HepG2 (cell line): ENCODE measurements around the gene NUDT8. TPM values are rescaled to one million over a fixed set of nuclear protein-coding genes. Genes with fewer than 3 reads are reported as not detected.

ENCODE experiments used
- ATAC-seq: fragments of 200-7000 bp; cut with Tn5 transposase; 3 replicates; pipeline ENCODE4 v1.9.1; 2020; ENCODE audit warnings: mild to moderate bottlenecking, moderate library complexity
- BruUV-seq: library from RNA; stranded (reverse); fragments of 400-500 nt; replicated peaks from 2 replicates; lab custom pipeline; 2021; lab: Mats Ljungman, UMichigan
- CTCF ChIA-PET: fragments of 300-600 bp; formaldehyde crosslinking; extraction: SDS; loops from one replicate; lab custom pipeline; 2021; ENCODE audit warnings: low total read pairs, inconsistent platforms, low intra/inter-chr PET ratio; lab: Yijun Ruan, JAX
- POLR2A ChIA-PET: fragments of 350-600 bp; sonication (Branson Sonifier 250); formaldehyde crosslinking; loops from one replicate; lab custom pipeline; 2020; ENCODE audit warnings: antibody characterized with exemption, inconsistent platforms; lab: Yijun Ruan, JAX
- DNase-seq: peaks from one replicate; pipeline ENCODE4 v3.0.0-alpha.2; 2015; ENCODE audit warnings: low spot score
- FAIRE-seq: peaks from 3 replicates; lab custom pipeline; 2011; peaks lifted over from hg19 to GRCh38; lab: Jason Lieb, UNC
- H2AFZ ChIP-seq: one replicate; pipeline ENCODE4 v1.6.1; 2011; ENCODE audit warnings: low read length, inconsistent platforms
- H3K27ac ChIP-seq: fragments of 300-600 bp; 3 replicates; pipeline ENCODE4 v1.8.0; 2011; ENCODE audit warnings: mixed run types, mild to moderate bottlenecking, mixed read lengths, low read length, inconsistent platforms; ENCODE audit not compliant: insufficient read depth; ENCODE audit errors: extremely low read length
- H3K27me3 ChIP-seq, 2 experiments: fragments of 200-600 bp in 1 of 2; 2 replicates in 1 of 2; 3 replicates in 1 of 2; pipeline versions ENCODE4 v1.6.0 to v1.8.0; 2011; ENCODE audit warnings: low read length in 2 of 2, mild to moderate bottlenecking in 2 of 2, moderate library complexity in 2 of 2, inconsistent platforms in 1 of 2; ENCODE audit not compliant: insufficient read depth in 2 of 2, control insufficient read depth in 1 of 2
- H3K36me3 ChIP-seq, 2 experiments: fragments of 200-600 bp in 1 of 2; replicated peaks in 1 of 2; 2 replicates in 1 of 2; 3 replicates in 1 of 2; pipeline versions ENCODE4 v1.5.1 to v1.8.0; 2011; ENCODE audit warnings: low read length in 2 of 2, inconsistent platforms in 1 of 2; ENCODE audit not compliant: insufficient read depth in 2 of 2, control insufficient read depth in 1 of 2
- H3K4me1 ChIP-seq: 2 replicates; pipeline ENCODE4 v1.5.1; 2012; ENCODE audit warnings: low read length, inconsistent platforms; ENCODE audit not compliant: insufficient read depth
- H3K4me2 ChIP-seq: 2 replicates; pipeline ENCODE4 v1.6.0; 2011; ENCODE audit warnings: low read depth, low read length, inconsistent platforms
- H3K4me3 ChIP-seq, 3 experiments: fragments of 200-600 bp in 1 of 3; sonication (generic), shearing (Covaris generic) in 1 of 3; replicated peaks in 1 of 3; 2 replicates each; pipeline ENCODE4 v1.5.1; 2011 to 2016; ENCODE audit warnings: low read length in 3 of 3, inconsistent platforms in 2 of 3, low read depth in 2 of 3, mild to moderate bottlenecking in 2 of 3, control low read depth in 1 of 3, mixed read lengths in 1 of 3; ENCODE audit not compliant: insufficient read depth in 1 of 3
- H3K79me2 ChIP-seq: one replicate; pipeline ENCODE4 v1.6.1; 2011; ENCODE audit warnings: low read length, inconsistent platforms; ENCODE audit not compliant: insufficient read depth
- H3K9ac ChIP-seq: 2 replicates; pipeline ENCODE4 v1.6.0; 2011; ENCODE audit warnings: mild to moderate bottlenecking, low read depth, low read length, inconsistent platforms; ENCODE audit not compliant: insufficient read depth
- H3K9me3 ChIP-seq: 2 replicates; pipeline ENCODE4 v1.5.1; 2012; ENCODE audit warnings: mild to moderate bottlenecking, low read length
- H4K20me1 ChIP-seq: 2 replicates; pipeline ENCODE4 v1.6.0; 2011; ENCODE audit warnings: inconsistent platforms, mild to moderate bottlenecking, low read length, moderate library complexity; ENCODE audit not compliant: insufficient read depth
- AGO2 ChIP-seq: fragments of 200-400 bp; formaldehyde crosslinking; optimal IDR thresholded peaks from 2 replicates; pipeline ENCODE3; 2017; ENCODE audit warnings: mild to moderate bottlenecking, low read depth, low read length, moderate library complexity
- GATAD1 ChIP-seq: IDR thresholded peaks from 2 replicates; pipeline ENCODE4 v1.6.1; 2016; ENCODE audit warnings: missing genetic modification reagents, missing compliant biosample characterization
- HOXD1 ChIP-seq: sonication (generic); formaldehyde crosslinking; IDR thresholded peaks from 2 replicates; pipeline ENCODE4 v1.5.0; 2020; ENCODE audit warnings: missing genetic modification reagents
- MLX ChIP-seq: IDR thresholded peaks from 2 replicates; pipeline ENCODE4 v1.6.1; 2016
- ONECUT2 ChIP-seq: sonication (generic); formaldehyde crosslinking; IDR thresholded peaks from 2 replicates; pipeline ENCODE4 v1.4.0; 2020; ENCODE audit warnings: missing genetic modification reagents
- PBX3 ChIP-seq: sonication (generic); formaldehyde crosslinking; IDR thresholded peaks from 2 replicates; pipeline ENCODE4 v1.8.1; 2023; ENCODE audit warnings: missing genetic modification reagents, inconsistent platforms, borderline replicate concordance
- POLR2G ChIP-seq: fragments of 200-400 bp; formaldehyde crosslinking; IDR thresholded peaks from 2 replicates; pipeline ENCODE4 v1.6.1; 2018; ENCODE audit warnings: mild to moderate bottlenecking, low read depth, low read length, moderate library complexity
- U2AF1 ChIP-seq: fragments of 200-400 bp; formaldehyde crosslinking; optimal IDR thresholded peaks from 2 replicates; pipeline ENCODE3; 2017; ENCODE audit warnings: mild to moderate bottlenecking, low read depth, low read length
- ZMAT3 ChIP-seq: sonication (generic); formaldehyde crosslinking; conservative IDR thresholded peaks from 2 replicates; pipeline ENCODE4 v1.7.0; 2021; ENCODE audit warnings: missing genetic modification reagents
- ZNF362 ChIP-seq: sonication (generic); formaldehyde crosslinking; IDR thresholded peaks from 2 replicates; pipeline ENCODE4 v1.4.0; 2020; ENCODE audit warnings: missing genetic modification reagents, mild to moderate bottlenecking, borderline replicate concordance
- ZNF7 ChIP-seq: IDR thresholded peaks from 2 replicates; pipeline ENCODE4 v1.6.1; 2016; ENCODE audit warnings: missing biosample characterization, missing genetic modification reagents
- ZNF713 ChIP-seq: sonication (generic); formaldehyde crosslinking; IDR thresholded peaks from 2 replicates; pipeline ENCODE4 v1.4.0; 2020; ENCODE audit warnings: mild to moderate bottlenecking, missing genetic modification reagents
- ZSCAN20 ChIP-seq: sonication (generic); formaldehyde crosslinking; IDR thresholded peaks from 2 replicates; pipeline ENCODE4 v1.4.0; 2020; ENCODE audit warnings: missing genetic modification reagents, mild to moderate bottlenecking, borderline replicate concordance
- WGBS: methylation state at CpG from one replicate; pipeline ENCODE4 v1.1.6; 2017; ENCODE audit warnings: low lambda C conversion rate; 5-methylcytosine and 5-hydroxymethylcytosine counted together
- in situ Hi-C: cut with HindIII; loops from 2 replicates; pipeline ENCODE4 v1.10.0; 2017; ENCODE audit warnings: low pct_unique_long_range_greater_than_20kb; ENCODE audit not compliant: extremely low pct_ligation_motif_present
- intact Hi-C: fragments of 100-400 bp; cut with micrococcal nuclease; formaldehyde crosslinking; loops from one replicate; pipeline ENCODE4 v1.10.0; 2022; ENCODE audit not compliant: unreplicated experiment
- polyA plus RNA-seq, 8 experiments: library from polyadenylated mRNA; depleted of rRNA in 3 of 8; stranded (reverse) in 7 of 8; unstranded in 1 of 8; fragments of >200 nt; fragmentation: Illumina TruSeq in 4 of 8; extraction: Trizol in 4 of 8; gene quantifications; 2 replicates each; pipeline versions ENCODE4 v1.2.1 to v1.2.3, GENCODE V29; 2011 to 2016; ENCODE audit warnings: low read depth in 4 of 8, missing spikeins in 1 of 8, mixed read lengths in 1 of 8; ENCODE audit not compliant: insufficient read depth in 1 of 8
- total RNA-seq, 5 experiments: library from RNA; depleted of rRNA; stranded (reverse); fragments of >200 nt; fragmentation: Illumina TruSeq; extraction: Trizol; gene quantifications; 2 replicates each; pipeline ENCODE4 v1.2.3, GENCODE V29; 2016; ENCODE audit warnings: low read depth in 1 of 5
- TF ChIP-seq, protein P1 (sequence below): sonication (generic); formaldehyde crosslinking; conservative IDR thresholded peaks from 2 replicates; pipeline ENCODE4 v1.4.0; 2020; ENCODE audit warnings: missing genetic modification reagents
- TF ChIP-seq, protein P2 (sequence below), 2 experiments: IDR thresholded peaks; 2 replicates each; pipeline ENCODE4 v1.6.1; 2011 to 2012; ENCODE audit warnings: low read length in 2 of 2, borderline replicate concordance in 1 of 2, low read depth in 1 of 2, mild to moderate bottlenecking in 1 of 2, moderate library complexity in 1 of 2
- TF ChIP-seq, protein P3 (sequence below): sonication (generic); formaldehyde crosslinking; IDR thresholded peaks from 2 replicates; pipeline ENCODE4 v1.4.0; 2020; ENCODE audit warnings: mild to moderate bottlenecking, low read depth, missing genetic modification reagents

Gene NUDT8
- total and polyA plus RNA-seq, 2 of the 13 experiments (the other 11 are each of a cell fraction or from before 2014, with no cell fraction given) = 6.7 to 25.8 TPM

DNA sequence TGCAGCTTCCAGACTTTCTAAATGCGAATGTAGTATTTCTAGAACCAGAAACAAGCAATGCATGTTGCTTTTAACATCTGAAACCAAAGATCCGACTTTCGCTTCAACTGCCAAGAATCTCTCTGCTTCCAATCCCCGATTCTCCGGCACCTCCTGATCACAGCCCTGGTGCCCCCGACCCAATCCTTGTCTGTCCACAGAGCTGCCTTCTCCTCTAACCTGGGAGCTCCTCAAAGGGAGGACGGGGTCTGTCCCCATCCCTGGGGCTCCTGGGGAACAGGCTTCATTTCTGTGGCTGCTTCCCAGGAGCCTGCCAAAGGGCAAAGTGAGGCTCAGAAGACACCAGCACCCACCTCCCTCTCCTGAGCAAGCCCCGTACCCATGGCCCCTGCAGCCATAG lies 44.2 kb upstream of the NUDT8 start (continued):
- TF ChIP-seq ZNF362 (CRISPR knock-in tag) (no peak), GATAD1 (CRISPR knock-in tag) (no peak), ONECUT2 (CRISPR knock-in tag) (no peak), POLR2G (no peak), ZSCAN20 (CRISPR knock-in tag) (no peak), ZNF713 (CRISPR knock-in tag) (no peak)
- TF ChIP-seq, protein P1, sequence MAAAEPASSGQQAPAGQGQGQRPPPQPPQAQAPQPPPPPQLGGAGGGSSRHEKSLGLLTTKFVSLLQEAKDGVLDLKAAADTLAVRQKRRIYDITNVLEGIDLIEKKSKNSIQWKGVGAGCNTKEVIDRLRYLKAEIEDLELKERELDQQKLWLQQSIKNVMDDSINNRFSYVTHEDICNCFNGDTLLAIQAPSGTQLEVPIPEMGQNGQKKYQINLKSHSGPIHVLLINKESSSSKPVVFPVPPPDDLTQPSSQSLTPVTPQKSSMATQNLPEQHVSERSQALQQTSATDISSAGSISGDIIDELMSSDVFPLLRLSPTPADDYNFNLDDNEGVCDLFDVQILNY (CRISPR knock-in tag) = no peak

GRCh38 chr11:67673358-67673757 lies 43.6 kb upstream of the NUDT8 start:
- H3K27me3 ChIP-seq = peaks cover 2 to 25% of the 10 kb centered on the region in 2 experiments; a peak in 3 of 5 replicates
- CTCF ChIA-PET = no interaction called here
- no TSS peak for BruUV-seq
- FAIRE-seq = no peak
- no peaks in the 10 kb centered on the region for H3K9me3 ChIP-seq
- no peak for DNase-seq
- POLR2A ChIA-PET = no interaction called here
- in situ Hi-C loops (loop anchor here (25.0 kb wide), 1 partner anchor 114 kb away; no protein-coding TSS in a partner anchor), intact Hi-C loops (no loop called here)
- no peak overlapping the region for H3K27ac ChIP-seq
- WGBS = 50% methylated on average over 6 of the region's 7 CpGs
- no peaks in the 10 kb centered on the region for H3K4me1 ChIP-seq
- no peak overlapping the region for H3K4me3 ChIP-seq
- ATAC-seq = no peak
- no peak overlapping the region for H3K9ac ChIP-seq
- no peaks in the 10 kb centered on the region for H3K36me3 ChIP-seq
- no peaks in the 10 kb centered on the region for H3K79me2 ChIP-seq
- no peak overlapping the region for H3K4me2 ChIP-seq
- H2AFZ ChIP-seq = no peak overlapping the region
- no peaks in the 10 kb centered on the region for H4K20me1 ChIP-seq
- TF ChIP-seq, protein P2, sequence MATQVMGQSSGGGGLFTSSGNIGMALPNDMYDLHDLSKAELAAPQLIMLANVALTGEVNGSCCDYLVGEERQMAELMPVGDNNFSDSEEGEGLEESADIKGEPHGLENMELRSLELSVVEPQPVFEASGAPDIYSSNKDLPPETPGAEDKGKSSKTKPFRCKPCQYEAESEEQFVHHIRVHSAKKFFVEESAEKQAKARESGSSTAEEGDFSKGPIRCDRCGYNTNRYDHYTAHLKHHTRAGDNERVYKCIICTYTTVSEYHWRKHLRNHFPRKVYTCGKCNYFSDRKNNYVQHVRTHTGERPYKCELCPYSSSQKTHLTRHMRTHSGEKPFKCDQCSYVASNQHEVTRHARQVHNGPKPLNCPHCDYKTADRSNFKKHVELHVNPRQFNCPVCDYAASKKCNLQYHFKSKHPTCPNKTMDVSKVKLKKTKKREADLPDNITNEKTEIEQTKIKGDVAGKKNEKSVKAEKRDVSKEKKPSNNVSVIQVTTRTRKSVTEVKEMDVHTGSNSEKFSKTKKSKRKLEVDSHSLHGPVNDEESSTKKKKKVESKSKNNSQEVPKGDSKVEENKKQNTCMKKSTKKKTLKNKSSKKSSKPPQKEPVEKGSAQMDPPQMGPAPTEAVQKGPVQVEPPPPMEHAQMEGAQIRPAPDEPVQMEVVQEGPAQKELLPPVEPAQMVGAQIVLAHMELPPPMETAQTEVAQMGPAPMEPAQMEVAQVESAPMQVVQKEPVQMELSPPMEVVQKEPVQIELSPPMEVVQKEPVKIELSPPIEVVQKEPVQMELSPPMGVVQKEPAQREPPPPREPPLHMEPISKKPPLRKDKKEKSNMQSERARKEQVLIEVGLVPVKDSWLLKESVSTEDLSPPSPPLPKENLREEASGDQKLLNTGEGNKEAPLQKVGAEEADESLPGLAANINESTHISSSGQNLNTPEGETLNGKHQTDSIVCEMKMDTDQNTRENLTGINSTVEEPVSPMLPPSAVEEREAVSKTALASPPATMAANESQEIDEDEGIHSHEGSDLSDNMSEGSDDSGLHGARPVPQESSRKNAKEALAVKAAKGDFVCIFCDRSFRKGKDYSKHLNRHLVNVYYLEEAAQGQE (IDR thresholded peaks at IDR 0.05; ENCODE audit: borderline replicate concordance in 1 of 2, low read depth in 1 of 2, low read length in 2 of 2) = no peak
- TF ChIP-seq AGO2 (no peak), U2AF1 (no peak), ZNF7 (CRISPR knock-in tag) (no peak), PBX3 (no peak), HOXD1 (CRISPR knock-in tag) (no peak), MLX (CRISPR knock-in tag) (no peak), ZMAT3 (CRISPR knock-in tag) (no peak)
- TF ChIP-seq, protein P3, sequence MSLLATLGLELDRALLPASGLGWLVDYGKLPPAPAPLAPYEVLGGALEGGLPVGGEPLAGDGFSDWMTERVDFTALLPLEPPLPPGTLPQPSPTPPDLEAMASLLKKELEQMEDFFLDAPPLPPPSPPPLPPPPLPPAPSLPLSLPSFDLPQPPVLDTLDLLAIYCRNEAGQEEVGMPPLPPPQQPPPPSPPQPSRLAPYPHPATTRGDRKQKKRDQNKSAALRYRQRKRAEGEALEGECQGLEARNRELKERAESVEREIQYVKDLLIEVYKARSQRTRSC (CRISPR knock-in tag) = no peak
